Prostate gland (tissue), 2 donors: ENCODE measurements around the gene EIF5.

Experiments
- POLR2AphosphoS5 ChIP-seq: sonication (generic); formaldehyde crosslinking; IDR thresholded peaks from one replicate; pipeline ENCODE4 v1.6.1; 2017; ENCODE audit warnings: antibody characterized with exemption
- TF ChIP-seq, protein P1 (sequence below), 4 experiments: fragments of 200-600 bp in 2 of 4; fragments of 450-650 bp in 2 of 4; sonication (generic) in 2 of 4; IDR thresholded peaks; 1 replicate in 3 of 4; 2 replicates in 1 of 4; pipeline ENCODE4 v1.5.1; 2016 to 2019; ENCODE audit warnings: antibody characterized with exemption in 4 of 4, mild to moderate bottlenecking in 2 of 4, moderate library complexity in 2 of 4

DNA sequence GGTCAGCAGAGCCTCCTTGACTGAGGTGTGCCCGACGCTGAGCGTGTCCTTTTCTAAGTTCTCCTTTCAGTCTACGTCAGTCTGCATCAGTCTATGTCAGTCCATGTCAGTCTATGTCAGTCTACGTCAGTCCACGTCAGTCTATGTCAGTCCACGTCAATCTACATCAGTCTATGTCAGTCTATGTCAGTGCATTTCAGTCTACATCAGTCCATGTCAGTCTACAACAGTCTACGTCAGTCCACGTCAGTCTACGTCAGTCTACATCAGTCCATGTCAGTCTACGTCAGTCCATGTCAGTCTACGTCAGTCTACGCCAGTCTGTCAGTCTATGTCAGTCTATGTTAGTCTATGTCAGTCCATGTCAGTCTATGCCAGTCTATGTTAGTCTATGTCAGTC is 15.9 kb downstream of the EIF5 start:
- no peak for TF ChIP-seq POLR2AphosphoS5
- TF ChIP-seq, protein P1, sequence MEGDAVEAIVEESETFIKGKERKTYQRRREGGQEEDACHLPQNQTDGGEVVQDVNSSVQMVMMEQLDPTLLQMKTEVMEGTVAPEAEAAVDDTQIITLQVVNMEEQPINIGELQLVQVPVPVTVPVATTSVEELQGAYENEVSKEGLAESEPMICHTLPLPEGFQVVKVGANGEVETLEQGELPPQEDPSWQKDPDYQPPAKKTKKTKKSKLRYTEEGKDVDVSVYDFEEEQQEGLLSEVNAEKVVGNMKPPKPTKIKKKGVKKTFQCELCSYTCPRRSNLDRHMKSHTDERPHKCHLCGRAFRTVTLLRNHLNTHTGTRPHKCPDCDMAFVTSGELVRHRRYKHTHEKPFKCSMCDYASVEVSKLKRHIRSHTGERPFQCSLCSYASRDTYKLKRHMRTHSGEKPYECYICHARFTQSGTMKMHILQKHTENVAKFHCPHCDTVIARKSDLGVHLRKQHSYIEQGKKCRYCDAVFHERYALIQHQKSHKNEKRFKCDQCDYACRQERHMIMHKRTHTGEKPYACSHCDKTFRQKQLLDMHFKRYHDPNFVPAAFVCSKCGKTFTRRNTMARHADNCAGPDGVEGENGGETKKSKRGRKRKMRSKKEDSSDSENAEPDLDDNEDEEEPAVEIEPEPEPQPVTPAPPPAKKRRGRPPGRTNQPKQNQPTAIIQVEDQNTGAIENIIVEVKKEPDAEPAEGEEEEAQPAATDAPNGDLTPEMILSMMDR (IDR thresholded peaks at IDR 0.05) = no peak
